Neuronal stem cell (in vitro differentiated cells): ENCODE data around the gene OGFRL1.

Source experiments
- DNase-seq: peaks from one replicate; pipeline ENCODE4 v3.0.0-alpha.2; 2013; ENCODE audit warnings: low spot score
- H2AFZ ChIP-seq: one replicate; pipeline ENCODE4 v1.6.1; 2013; ENCODE audit warnings: mild to moderate bottlenecking, low read length, inconsistent platforms
- H2AK5ac ChIP-seq: 2 replicates; pipeline ENCODE4 v1.6.1; 2013; ENCODE audit warnings: low read depth, mild to moderate bottlenecking, inconsistent platforms, low read length, moderate library complexity, mixed read lengths
- H2BK120ac ChIP-seq: 2 replicates; pipeline ENCODE4 v1.6.1; 2013; ENCODE audit warnings: low read depth, mild to moderate bottlenecking, inconsistent platforms, low read length, moderate library complexity, mixed read lengths
- H2BK12ac ChIP-seq: one replicate; pipeline ENCODE4 v1.6.1; 2013; ENCODE audit warnings: low read length, inconsistent platforms
- H2BK15ac ChIP-seq: 2 replicates; pipeline ENCODE4 v1.6.1; 2013; ENCODE audit warnings: mild to moderate bottlenecking, low read length, inconsistent platforms, mixed read lengths
- H2BK5ac ChIP-seq: one replicate; pipeline ENCODE4 v1.6.1; 2013; ENCODE audit warnings: inconsistent platforms, mild to moderate bottlenecking, low read length, moderate library complexity
- H3K14ac ChIP-seq: one replicate; pipeline ENCODE4 v1.6.1; 2013; ENCODE audit warnings: low read length, inconsistent platforms
- H3K18ac ChIP-seq: 2 replicates; pipeline ENCODE4 v1.6.1; 2013; ENCODE audit warnings: low read length, inconsistent platforms
- H3K23ac ChIP-seq: 2 replicates; pipeline ENCODE4 v1.6.1; 2013; ENCODE audit warnings: low read depth, mild to moderate bottlenecking, mixed read lengths, low read length, inconsistent platforms; ENCODE audit not compliant: poor library complexity
- H3K27ac ChIP-seq: replicated peaks from 3 replicates; pipeline ENCODE4 v1.5.1; 2013; ENCODE audit warnings: low read length, inconsistent platforms
- H3K27me3 ChIP-seq, 3 experiments: 2 replicates each; pipeline ENCODE4 v1.6.1; 2013; ENCODE audit warnings: low read length in 3 of 3, mild to moderate bottlenecking in 2 of 3, inconsistent platforms in 1 of 3, low read depth in 1 of 3, mixed read lengths in 1 of 3, moderate library complexity in 1 of 3; ENCODE audit not compliant: control insufficient read depth in 3 of 3, insufficient read depth in 3 of 3
- H3K36me3 ChIP-seq, 2 donors: replicated peaks in 1 of 2; 2 replicates each; pipeline ENCODE4 v1.6.1; 2013; ENCODE audit warnings: low read length in 2 of 2; ENCODE audit not compliant: control insufficient read depth in 2 of 2, insufficient read depth in 2 of 2
- H3K4ac ChIP-seq: 2 replicates; pipeline ENCODE4 v1.6.1; 2013; ENCODE audit warnings: inconsistent platforms, mild to moderate bottlenecking, low read length, moderate library complexity
- H3K4me1 ChIP-seq, 2 donors: 1 replicate in 1 of 2; 2 replicates in 1 of 2; pipeline ENCODE4 v1.6.1; 2013; ENCODE audit warnings: low read length in 2 of 2, low read depth in 1 of 2; ENCODE audit not compliant: control insufficient read depth in 2 of 2, insufficient read depth in 1 of 2
- H3K4me2 ChIP-seq: one replicate; pipeline ENCODE4 v1.6.1; 2013; ENCODE audit warnings: mild to moderate bottlenecking, low read length, inconsistent platforms; ENCODE audit not compliant: insufficient read depth, poor library complexity, severe bottlenecking
- H3K4me3 ChIP-seq, 2 donors: 2 replicates each; pipeline ENCODE4 v1.5.1; 2013; ENCODE audit warnings: low read length in 2 of 2, mild to moderate bottlenecking in 2 of 2, inconsistent platforms in 1 of 2, moderate library complexity in 1 of 2
- H3K79me1 ChIP-seq: one replicate; pipeline ENCODE4 v1.6.1; 2013; ENCODE audit warnings: low read depth, mild to moderate bottlenecking, inconsistent platforms, low read length, moderate library complexity
- H3K9ac ChIP-seq: one replicate; pipeline ENCODE4 v1.6.1; 2013; ENCODE audit warnings: mild to moderate bottlenecking, low read depth, low read length, inconsistent platforms; ENCODE audit not compliant: poor library complexity
- H3K9me3 ChIP-seq, 2 donors: replicated peaks in 1 of 2; 2 replicates each; pipeline versions ENCODE3 to v1.6.1; 2013; ENCODE audit warnings: low read length in 2 of 2, mild to moderate bottlenecking in 2 of 2, inconsistent platforms in 1 of 2, low read depth in 1 of 2, mixed read lengths in 1 of 2, moderate library complexity in 1 of 2; ENCODE audit not compliant: control insufficient read depth in 2 of 2, insufficient read depth in 1 of 2
- H4K8ac ChIP-seq: one replicate; pipeline ENCODE4 v1.6.1; 2013; ENCODE audit warnings: low read depth, mild to moderate bottlenecking, inconsistent platforms, low read length, moderate library complexity
- H4K91ac ChIP-seq: one replicate; pipeline ENCODE4 v1.6.1; 2013; ENCODE audit warnings: low read length, low read depth, mild to moderate bottlenecking, inconsistent platforms; ENCODE audit not compliant: poor library complexity
- WGBS, 2 donors: extraction: QIAGEN DNeasy Blood & Tissue Kit; methylation state at CpG; one replicate each; pipeline ENCODE4 v1.1.7; 2013; ENCODE audit warnings: missing lambda C conversion rate in 2 of 2, mixed read lengths in 1 of 2; ENCODE audit not compliant: insufficient read length in 2 of 2, insufficient replicate concordance in 1 of 2; ENCODE audit errors: extremely low coverage in 2 of 2; 5-methylcytosine and 5-hydroxymethylcytosine counted together

The OGFRL1 gene

DNA sequence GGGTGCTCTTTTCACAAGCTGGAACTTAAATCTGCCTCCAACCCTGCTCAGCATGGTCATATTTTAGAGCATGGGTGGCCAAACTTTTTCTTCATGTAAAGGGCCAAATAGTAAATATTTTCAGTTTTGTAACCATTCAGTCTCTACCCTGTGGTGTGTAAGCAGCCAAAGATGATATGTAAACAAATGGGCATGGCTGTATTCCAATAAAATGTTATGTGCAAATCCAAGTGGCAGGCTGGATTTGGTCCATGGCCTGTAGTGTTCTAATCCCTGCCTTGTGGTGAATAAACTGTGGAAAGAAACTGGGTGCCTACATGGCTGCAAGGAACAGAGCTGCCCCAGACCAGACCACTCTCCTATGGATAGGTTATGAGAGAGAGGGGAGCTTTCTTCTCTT lies 32.7 kb downstream of the OGFRL1 start:
- no peak overlapping the region for H3K18ac ChIP-seq
- H3K79me1 ChIP-seq, result no peaks in the 10 kb centered on the region
- H3K4ac ChIP-seq, result no peak overlapping the region
- H3K9ac ChIP-seq, result no peak overlapping the region
- no peak overlapping the region for H3K4me3 ChIP-seq
- no peak overlapping the region for H3K4me2 ChIP-seq
- H2BK5ac ChIP-seq, result no peak overlapping the region
- H2AFZ ChIP-seq, result no peak overlapping the region
- no peak overlapping the region for H3K27ac ChIP-seq
- H2BK12ac ChIP-seq, result no peak overlapping the region
- H2BK120ac ChIP-seq, result no peak overlapping the region
- no peak overlapping the region for H3K14ac ChIP-seq
- no peaks in the 10 kb centered on the region for H3K27me3 ChIP-seq
- DNase-seq, result no peak
- H3K4me1 ChIP-seq, result peaks cover 2 to 4% of the 10 kb centered on the region in 2 donors
- H4K91ac ChIP-seq, result no peak overlapping the region
- H2AK5ac ChIP-seq, result no peak overlapping the region
- H3K36me3 ChIP-seq, result no peaks in the 10 kb centered on the region
- no peak overlapping the region for H4K8ac ChIP-seq
- no peak overlapping the region for H3K23ac ChIP-seq
- H2BK15ac ChIP-seq, result no peak overlapping the region
- peaks cover 0 to 5% of the 10 kb centered on the region in 2 donors for H3K9me3 ChIP-seq

GRCh38 chr6:71324194-71324785 lies 35.7 kb downstream of the OGFRL1 start:
- DNase-seq, result no peak
- Histone ChIP-seq H3K27me3 (no peaks in the 10 kb centered on the region), H4K8ac (no peak overlapping the region), H3K9ac (no peak overlapping the region), H2AFZ (no peak overlapping the region), H3K4me1 (peaks cover 2 to 4% of the 10 kb centered on the region in 2 donors), H2BK5ac (no peak overlapping the region), H3K27ac (no peak overlapping the region), H3K14ac (no peak overlapping the region), H3K79me1 (no peaks in the 10 kb centered on the region), H2AK5ac (no peak overlapping the region), H3K4me2 (no peak overlapping the region), H3K18ac (no peak overlapping the region), H3K4me3 (no peak overlapping the region), H2BK15ac (no peak overlapping the region), H4K91ac (peak overlapping the region; percentile 46), H3K4ac (peak overlapping the region; percentile 78), H3K9me3 (no peaks in the 10 kb centered on the region), H3K23ac (no peak overlapping the region), H2BK12ac (no peak overlapping the region), H2BK120ac (no peak overlapping the region), H3K36me3 (no peaks in the 10 kb centered on the region)
- WGBS, 2 donors, result no CpG with 5 or more reads among the region's 5 CpGs

DNA sequence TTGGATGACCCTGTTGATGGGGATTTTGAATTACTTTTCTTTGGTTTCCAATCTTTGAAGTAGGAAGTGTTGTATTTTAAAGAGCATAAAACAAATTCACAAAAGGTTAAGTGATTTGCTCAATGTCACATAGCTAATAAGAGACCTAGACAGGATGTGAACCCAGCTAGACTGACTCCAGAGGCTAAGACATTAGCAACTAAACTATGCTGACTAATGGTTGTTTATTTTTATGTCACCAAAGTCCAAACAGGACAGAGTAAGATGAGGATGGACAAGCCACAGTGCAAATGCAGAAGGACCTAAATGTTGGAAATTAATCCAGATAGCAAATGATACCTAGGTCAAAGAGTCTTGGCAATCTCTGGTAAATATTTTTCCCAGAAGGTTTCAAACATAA lies 38.0 kb downstream of the OGFRL1 start:
- H3K27me3 ChIP-seq, result no peaks in the 10 kb centered on the region
- H3K4me1 ChIP-seq, result peaks cover 2 to 4% of the 10 kb centered on the region in 2 donors
- no peak overlapping the region for H3K23ac ChIP-seq
- H4K91ac ChIP-seq, result no peak overlapping the region
- no peak overlapping the region for H3K14ac ChIP-seq
- no peak overlapping the region for H2BK5ac ChIP-seq
- H3K4ac ChIP-seq, result no peak overlapping the region
- H2BK120ac ChIP-seq, result no peak overlapping the region
- H3K27ac ChIP-seq, result no peak overlapping the region
- peaks cover 0 to 4% of the 10 kb centered on the region in 2 donors for H3K36me3 ChIP-seq
- no peak overlapping the region for H3K9ac ChIP-seq
- no peak overlapping the region for H2BK15ac ChIP-seq
- no peak overlapping the region for H3K4me2 ChIP-seq
- H2BK12ac ChIP-seq, result no peak overlapping the region
- H3K9me3 ChIP-seq, result no peaks in the 10 kb centered on the region
- no peak for DNase-seq
- H3K18ac ChIP-seq, result no peak overlapping the region
- H3K4me3 ChIP-seq, result no peak overlapping the region
- no peak overlapping the region for H2AFZ ChIP-seq
- H2AK5ac ChIP-seq, result no peak overlapping the region
- H3K79me1 ChIP-seq, result no peaks in the 10 kb centered on the region
- no peak overlapping the region for H4K8ac ChIP-seq

- Histone ChIP-seq H2BK120ac (no peak overlapping the region), H3K4ac (no peak overlapping the region), H4K8ac (no peak overlapping the region), H2BK5ac (no peak overlapping the region), H3K23ac (no peak overlapping the region), H2BK12ac (no peak overlapping the region), H3K27me3 (no peaks in the 10 kb centered on the region), H3K36me3 (peaks cover 0 to 4% of the 10 kb centered on the region in 2 donors), H2AFZ (no peak overlapping the region), H3K4me1 (no peaks in the 10 kb centered on the region), H2AK5ac (no peak overlapping the region), H3K4me2 (no peak overlapping the region), H3K4me3 (no peak overlapping the region), H3K79me1 (no peaks in the 10 kb centered on the region), H3K9ac (no peak overlapping the region), H3K9me3 (no peaks in the 10 kb centered on the region), H3K27ac (no peak overlapping the region), H3K14ac (no peak overlapping the region), H3K18ac (no peak overlapping the region), H4K91ac (no peak overlapping the region), H2BK15ac (no peak overlapping the region)
- no peak for DNase-seq
- no CpG with 5 or more reads among the region's 3 CpGs for WGBS, 2 donors
Observed at GRCh38 chr6:71330501-71330900, 41.9 kb downstream of the OGFRL1 start.
